ENCODE results near the gene MPC1L. TPM values are rescaled to one million over a fixed set of nuclear protein-coding genes. Genes with fewer than 3 reads are reported as not detected.

MPC1L gene
- total RNA-seq, 3 donors from 2014 or later, result not detected

GRCh38 chrX:40644176-40644575 lies 20.9 kb downstream of the MPC1L start:
- H3K4me1 ChIP-seq (ENCODE audit: low read depth), result peaks cover 4% of the 10 kb centered on the region
- intact Hi-C loops (cut with DNase I, micrococcal nuclease), result no loop called here
- TF ChIP-seq, protein P1, sequence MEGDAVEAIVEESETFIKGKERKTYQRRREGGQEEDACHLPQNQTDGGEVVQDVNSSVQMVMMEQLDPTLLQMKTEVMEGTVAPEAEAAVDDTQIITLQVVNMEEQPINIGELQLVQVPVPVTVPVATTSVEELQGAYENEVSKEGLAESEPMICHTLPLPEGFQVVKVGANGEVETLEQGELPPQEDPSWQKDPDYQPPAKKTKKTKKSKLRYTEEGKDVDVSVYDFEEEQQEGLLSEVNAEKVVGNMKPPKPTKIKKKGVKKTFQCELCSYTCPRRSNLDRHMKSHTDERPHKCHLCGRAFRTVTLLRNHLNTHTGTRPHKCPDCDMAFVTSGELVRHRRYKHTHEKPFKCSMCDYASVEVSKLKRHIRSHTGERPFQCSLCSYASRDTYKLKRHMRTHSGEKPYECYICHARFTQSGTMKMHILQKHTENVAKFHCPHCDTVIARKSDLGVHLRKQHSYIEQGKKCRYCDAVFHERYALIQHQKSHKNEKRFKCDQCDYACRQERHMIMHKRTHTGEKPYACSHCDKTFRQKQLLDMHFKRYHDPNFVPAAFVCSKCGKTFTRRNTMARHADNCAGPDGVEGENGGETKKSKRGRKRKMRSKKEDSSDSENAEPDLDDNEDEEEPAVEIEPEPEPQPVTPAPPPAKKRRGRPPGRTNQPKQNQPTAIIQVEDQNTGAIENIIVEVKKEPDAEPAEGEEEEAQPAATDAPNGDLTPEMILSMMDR (IDR thresholded peaks at IDR 0.05), result no peak
- no peak for DNase-seq
- no peak overlapping the region for H3K4me3 ChIP-seq
- H3K9me3 ChIP-seq, result no peaks in the 10 kb centered on the region
- H3K36me3 ChIP-seq (ENCODE audit: low read depth), result no peaks in the 10 kb centered on the region
- peak; percentile 24 for ATAC-seq

DNA sequence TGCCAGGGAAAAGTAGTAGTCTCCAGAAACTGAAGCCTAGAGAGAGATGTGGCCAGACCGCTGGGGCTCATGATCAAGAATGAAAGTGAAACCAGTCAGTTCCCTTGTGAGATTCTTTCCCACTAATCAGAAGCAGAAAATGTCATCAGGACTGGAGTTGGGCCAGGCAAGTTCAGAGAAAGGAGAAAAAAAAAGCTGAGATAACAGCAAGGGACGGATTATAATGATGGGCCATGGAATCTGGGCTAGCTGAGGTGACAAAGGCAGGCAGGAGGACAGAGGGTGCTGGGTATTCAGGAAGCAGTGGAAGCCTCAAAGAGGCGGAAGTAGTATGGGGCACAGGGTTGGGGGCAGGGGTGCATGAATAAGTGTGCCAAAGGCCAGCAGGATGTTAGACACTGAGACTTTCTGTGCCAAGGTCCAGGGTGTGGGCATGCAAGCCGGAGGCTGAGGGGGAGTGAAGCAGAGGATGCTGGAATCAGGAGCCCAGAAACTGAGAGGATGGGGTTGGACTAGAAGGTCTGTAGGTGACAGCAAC lies 21.7 kb downstream of the MPC1L start:
- Histone ChIP-seq H3K36me3 (ENCODE audit: low read depth) (no peaks in the 10 kb centered on the region), H3K4me3 (no peak overlapping the region), H3K9me3 (no peaks in the 10 kb centered on the region), H3K4me1 (ENCODE audit: low read depth) (peaks cover 4% of the 10 kb centered on the region)
- peak; percentile 71 to 80 (median 76) for DNase-seq
- peak; percentile 76 for ATAC-seq
- intact Hi-C loops (cut with DNase I, micrococcal nuclease), result no loop called here
- TF ChIP-seq, protein P1 (IDR thresholded peaks at IDR 0.05), result no peak

DNA sequence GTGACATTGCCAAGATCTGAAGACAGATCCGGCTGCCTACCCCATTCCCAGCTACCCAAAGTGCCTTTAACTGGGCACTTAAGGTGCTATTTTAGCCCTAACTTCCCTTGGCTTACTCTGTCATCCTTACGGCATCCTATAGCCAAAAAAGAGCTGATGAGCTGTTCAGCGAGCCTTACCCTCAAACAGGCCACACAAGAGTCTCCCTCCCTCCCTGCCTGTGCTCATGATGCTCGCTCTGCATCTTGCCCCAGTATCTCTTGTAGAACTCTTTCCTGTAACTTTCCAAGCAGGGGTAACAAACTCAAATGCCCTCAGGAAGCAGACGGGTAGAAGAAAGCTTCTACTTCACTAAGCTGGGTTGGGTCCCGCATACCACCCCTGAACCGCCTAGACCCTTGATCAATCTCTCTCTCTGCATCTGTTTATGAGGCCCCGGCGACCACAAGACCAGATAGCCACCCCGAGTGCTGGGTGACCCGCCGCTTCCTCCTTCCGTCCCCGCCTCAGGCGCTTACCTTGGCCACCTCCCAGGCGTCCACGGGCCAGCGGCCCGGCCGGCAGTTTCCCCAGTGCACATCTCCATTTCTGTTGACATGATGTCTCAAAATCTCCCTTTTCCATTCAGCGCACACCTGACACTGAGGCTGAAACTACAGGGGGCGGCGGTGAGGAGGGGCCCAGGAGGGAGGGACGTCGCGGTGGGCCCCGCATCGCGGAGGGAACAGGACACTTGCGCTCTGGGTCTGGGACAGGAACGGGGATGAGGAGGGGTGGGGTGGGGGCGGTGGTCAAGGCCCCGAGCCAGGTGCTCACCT lies 23.5 kb downstream of the MPC1L start:
- intact Hi-C loops (cut with DNase I, micrococcal nuclease), result no loop called here
- Histone ChIP-seq H3K4me1 (ENCODE audit: low read depth) (peaks cover 4% of the 10 kb centered on the region), H3K9me3 (no peaks in the 10 kb centered on the region), H3K4me3 (peak overlapping the region; percentile 65), H3K36me3 (ENCODE audit: low read depth) (no peaks in the 10 kb centered on the region)
- ATAC-seq (peak; percentile 63), DNase-seq (peak; percentile 56 to 81 (median 72))
- TF ChIP-seq, protein P1 (IDR thresholded peaks at IDR 0.05), result no peak

GRCh38 chrX:40647307-40648197 lies 24.3 kb downstream of the MPC1L start, which contains the start of gene CXorf38:
Gene CXorf38 (minus strand): TSS chrX:40647561. CDS start chrX:40647520, 41 bp downstream.
- intact Hi-C loops (cut with DNase I, micrococcal nuclease), result no loop called here
- Histone ChIP-seq H3K4me1 (ENCODE audit: low read depth) (peaks cover 4% of the 10 kb centered on the region), H3K4me3 (peak within 1 kb of the TSS; percentile 65), H3K9me3 (no peaks in the 10 kb centered on the region), H3K36me3 (ENCODE audit: low read depth) (peaks cover 3% of the 10 kb centered on the region)
- peak; percentile 88 for ATAC-seq
- TF ChIP-seq, protein P1 (IDR thresholded peaks at IDR 0.05), result no peak
- peak; percentile 92 to 96 (median 94) for DNase-seq

DNA sequence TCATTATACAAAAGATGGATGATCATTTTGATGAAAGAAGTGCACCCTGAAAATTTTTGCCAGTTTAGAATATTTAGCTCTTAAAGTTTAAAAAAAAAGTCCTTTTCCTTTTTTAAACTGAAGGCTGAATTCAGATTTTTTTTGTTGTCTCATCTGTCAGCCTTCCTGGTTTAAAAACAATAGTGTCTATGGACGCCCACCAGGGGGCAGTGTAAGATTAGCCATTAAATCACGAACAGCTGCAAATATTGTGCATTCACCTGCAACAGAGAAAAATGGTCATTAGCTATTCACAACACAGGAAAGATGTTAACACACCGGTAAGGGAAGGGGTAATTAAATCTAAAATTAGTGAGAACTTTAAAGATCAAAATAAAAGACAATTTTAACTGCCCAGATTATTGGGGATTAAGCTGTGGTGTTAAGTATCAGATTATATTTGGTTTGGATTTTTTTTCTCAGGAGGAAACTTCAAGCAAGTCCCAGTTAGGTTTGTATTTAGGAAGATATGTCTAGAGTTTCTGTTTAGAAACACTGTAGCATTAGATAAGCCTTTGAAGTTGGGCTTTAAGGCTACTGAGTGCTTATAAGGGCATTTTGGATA lies 28.5 kb downstream of the MPC1L start:
- intact Hi-C loops (cut with DNase I, micrococcal nuclease), result no loop called here
- TF ChIP-seq, protein P1 (IDR thresholded peaks at IDR 0.05), result peak; percentile 22
- Histone ChIP-seq H3K9me3 (no peaks in the 10 kb centered on the region), H3K4me1 (ENCODE audit: low read depth) (no peaks in the 10 kb centered on the region), H3K36me3 (ENCODE audit: low read depth) (peaks cover 3% of the 10 kb centered on the region), H3K4me3 (no peak overlapping the region)
- DNase-seq (peak in 1 of 3 donors; percentile 78), ATAC-seq (no peak)
